HEK293 (cell line): ENCODE results near the gene IKZF4.

Experiments
- IKZF3 ChIP-seq: fragments of 450-650 bp; IDR thresholded peaks from 2 replicates; pipeline ENCODE4 v1.5.0; 2018; ENCODE audit warnings: missing biosample characterization, mild to moderate bottlenecking, missing genetic modification characterization, moderate library complexity
- KLF1 ChIP-seq: fragments of 450-650 bp; formaldehyde crosslinking; IDR thresholded peaks from 2 replicates; pipeline ENCODE4 v1.5.1; 2016; ENCODE audit warnings: missing biosample characterization, missing genetic modification characterization
- KLF10 ChIP-seq: fragments of 450-650 bp; IDR thresholded peaks from 2 replicates; pipeline ENCODE4 v1.5.1; 2018; ENCODE audit warnings: missing biosample characterization, mild to moderate bottlenecking, missing genetic modification characterization
- PATZ1 ChIP-seq: fragments of 450-650 bp; formaldehyde crosslinking; IDR thresholded peaks from 2 replicates; pipeline ENCODE4 v1.5.1; 2016; ENCODE audit warnings: missing biosample characterization, missing genetic modification characterization
- REST ChIP-seq: fragments of 450-650 bp; formaldehyde crosslinking; IDR thresholded peaks from 2 replicates; pipeline ENCODE4 v1.5.1; 2016; ENCODE audit warnings: missing biosample characterization, missing genetic modification characterization
- TRIM28 ChIP-seq: IDR thresholded peaks from 2 replicates; pipeline ENCODE4 v1.6.1; 2011; ENCODE audit warnings: low read length, control low read depth, borderline replicate concordance
- ZBTB11 ChIP-seq: fragments of 450-650 bp; formaldehyde crosslinking; conservative IDR thresholded peaks from 2 replicates; pipeline ENCODE4 v1.5.1; 2016; ENCODE audit warnings: low read depth, missing biosample characterization, missing genetic modification characterization
- ZBTB48 ChIP-seq: fragments of 450-650 bp; formaldehyde crosslinking; IDR thresholded peaks from 2 replicates; pipeline ENCODE4 v1.5.1; 2016; ENCODE audit warnings: missing biosample characterization, missing genetic modification characterization
- ZBTB7A ChIP-seq: fragments of 450-650 bp; formaldehyde crosslinking; IDR thresholded peaks from 2 replicates; pipeline ENCODE4 v1.5.1; 2016; ENCODE audit warnings: low read depth, missing biosample characterization, missing genetic modification characterization
- ZNF157 ChIP-seq: fragments of 450-650 bp; formaldehyde crosslinking; IDR thresholded peaks from 2 replicates; pipeline ENCODE4 v1.5.1; 2016; ENCODE audit warnings: missing biosample characterization, missing genetic modification characterization
- ZNF18 ChIP-seq: fragments of 450-650 bp; formaldehyde crosslinking; IDR thresholded peaks from 2 replicates; pipeline ENCODE4 v1.5.1; 2016; ENCODE audit warnings: missing biosample characterization, missing genetic modification characterization
- ZNF2 ChIP-seq: fragments of 450-650 bp; formaldehyde crosslinking; IDR thresholded peaks from 2 replicates; pipeline ENCODE4 v1.5.1; 2016; ENCODE audit warnings: missing biosample characterization, missing genetic modification characterization
- ZNF211 ChIP-seq: fragments of 450-650 bp; formaldehyde crosslinking; IDR thresholded peaks from 2 replicates; pipeline ENCODE4 v1.5.1; 2016; ENCODE audit warnings: low read depth, missing biosample characterization, missing genetic modification characterization
- ZNF23 ChIP-seq: fragments of 450-650 bp; formaldehyde crosslinking; IDR thresholded peaks from 2 replicates; pipeline ENCODE4 v1.5.1; 2016; ENCODE audit warnings: missing biosample characterization, missing genetic modification characterization, borderline replicate concordance
- ZNF394 ChIP-seq: fragments of 450-650 bp; formaldehyde crosslinking; IDR thresholded peaks from 2 replicates; pipeline ENCODE4 v1.5.1; 2016; ENCODE audit warnings: missing biosample characterization, missing genetic modification characterization, mild to moderate bottlenecking, moderate library complexity, borderline replicate concordance
- ZNF426 ChIP-seq: fragments of 450-650 bp; formaldehyde crosslinking; IDR thresholded peaks from 2 replicates; pipeline ENCODE4 v1.5.1; 2017; ENCODE audit warnings: missing biosample characterization, missing genetic modification characterization, mild to moderate bottlenecking, inconsistent platforms, moderate library complexity
- ZNF549 ChIP-seq: fragments of 450-650 bp; IDR thresholded peaks from 2 replicates; pipeline ENCODE4 v1.5.1; 2018; ENCODE audit warnings: missing biosample characterization, missing genetic modification characterization, mild to moderate bottlenecking, inconsistent platforms, moderate library complexity
- ZNF558 ChIP-seq: fragments of 450-650 bp; formaldehyde crosslinking; IDR thresholded peaks from 2 replicates; pipeline ENCODE4 v1.5.1; 2016; ENCODE audit warnings: missing biosample characterization, missing genetic modification characterization
- ZNF624 ChIP-seq: fragments of 450-650 bp; formaldehyde crosslinking; IDR thresholded peaks from 2 replicates; pipeline ENCODE4 v1.5.1; 2017; ENCODE audit warnings: missing biosample characterization, missing genetic modification characterization
- ZNF707 ChIP-seq: fragments of 450-650 bp; formaldehyde crosslinking; IDR thresholded peaks from 2 replicates; pipeline ENCODE4 v1.5.1; 2016; ENCODE audit warnings: missing biosample characterization, missing genetic modification characterization
- TF ChIP-seq, protein P1 (sequence below): fragments of 450-650 bp; formaldehyde crosslinking; IDR thresholded peaks from 2 replicates; pipeline ENCODE4 v1.5.1; 2017; ENCODE audit warnings: missing biosample characterization, missing genetic modification characterization
- TF ChIP-seq, protein P2 (sequence below): fragments of 450-650 bp; formaldehyde crosslinking; IDR thresholded peaks from 2 replicates; pipeline ENCODE4 v1.5.1; 2016; ENCODE audit warnings: missing biosample characterization, missing genetic modification characterization
- TF ChIP-seq, protein P3 (sequence below): fragments of 450-650 bp; formaldehyde crosslinking; IDR thresholded peaks from 2 replicates; pipeline ENCODE4 v1.5.1; 2017; ENCODE audit warnings: missing biosample characterization, missing genetic modification characterization

IKZF4 gene

GRCh38 chr12:55972911-55973598 is 47.8 kb upstream of the IKZF4 start (continued):
- TF ChIP-seq ZBTB11 (0 out of 2 replicates have a peak, but pooled peaks have one; percentile 50), IKZF3 (tag by site-specific recombination) (peak; percentile 72), ZNF549 (tag by site-specific recombination) (no peak), ZBTB7A (tag by site-specific recombination) (peak; percentile 49; the same call in 1 of the 2 replicates), ZNF426 (tag by site-specific recombination) (no peak), KLF1 (0 out of 2 replicates have a peak, but pooled peaks have one; percentile 32), ZNF211 (tag by site-specific recombination) (peak; percentile 95), ZNF558 (no peak), ZNF624 (tag by site-specific recombination) (no peak), ZBTB48 (tag by site-specific recombination) (peak; percentile 86), TRIM28 (peak; percentile 60; the same call in 1 of the 2 replicates), ZNF18 (peak; percentile 92), ZNF157 (tag by site-specific recombination) (peak; percentile 46; the same call in 1 of the 2 replicates), ZNF394 (tag by site-specific recombination) (peak; percentile 23; the same call in 1 of the 2 replicates), ZNF23 (tag by site-specific recombination) (no peak), REST (tag by site-specific recombination) (0 out of 2 replicates have a peak, but pooled peaks have one; percentile 30), KLF10 (tag by site-specific recombination) (no peak; the same call in 1 of the 2 replicates), ZNF2 (tag by site-specific recombination) (peak; percentile 92), PATZ1 (peak; percentile 64), ZNF707 (tag by site-specific recombination) (no peak)
- TF ChIP-seq, protein P1, sequence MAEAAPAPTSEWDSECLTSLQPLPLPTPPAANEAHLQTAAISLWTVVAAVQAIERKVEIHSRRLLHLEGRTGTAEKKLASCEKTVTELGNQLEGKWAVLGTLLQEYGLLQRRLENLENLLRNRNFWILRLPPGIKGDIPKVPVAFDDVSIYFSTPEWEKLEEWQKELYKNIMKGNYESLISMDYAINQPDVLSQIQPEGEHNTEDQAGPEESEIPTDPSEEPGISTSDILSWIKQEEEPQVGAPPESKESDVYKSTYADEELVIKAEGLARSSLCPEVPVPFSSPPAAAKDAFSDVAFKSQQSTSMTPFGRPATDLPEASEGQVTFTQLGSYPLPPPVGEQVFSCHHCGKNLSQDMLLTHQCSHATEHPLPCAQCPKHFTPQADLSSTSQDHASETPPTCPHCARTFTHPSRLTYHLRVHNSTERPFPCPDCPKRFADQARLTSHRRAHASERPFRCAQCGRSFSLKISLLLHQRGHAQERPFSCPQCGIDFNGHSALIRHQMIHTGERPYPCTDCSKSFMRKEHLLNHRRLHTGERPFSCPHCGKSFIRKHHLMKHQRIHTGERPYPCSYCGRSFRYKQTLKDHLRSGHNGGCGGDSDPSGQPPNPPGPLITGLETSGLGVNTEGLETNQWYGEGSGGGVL (tag by site-specific recombination), result peak; percentile 62; the same call in 1 of the 2 replicates
- TF ChIP-seq, protein P2, sequence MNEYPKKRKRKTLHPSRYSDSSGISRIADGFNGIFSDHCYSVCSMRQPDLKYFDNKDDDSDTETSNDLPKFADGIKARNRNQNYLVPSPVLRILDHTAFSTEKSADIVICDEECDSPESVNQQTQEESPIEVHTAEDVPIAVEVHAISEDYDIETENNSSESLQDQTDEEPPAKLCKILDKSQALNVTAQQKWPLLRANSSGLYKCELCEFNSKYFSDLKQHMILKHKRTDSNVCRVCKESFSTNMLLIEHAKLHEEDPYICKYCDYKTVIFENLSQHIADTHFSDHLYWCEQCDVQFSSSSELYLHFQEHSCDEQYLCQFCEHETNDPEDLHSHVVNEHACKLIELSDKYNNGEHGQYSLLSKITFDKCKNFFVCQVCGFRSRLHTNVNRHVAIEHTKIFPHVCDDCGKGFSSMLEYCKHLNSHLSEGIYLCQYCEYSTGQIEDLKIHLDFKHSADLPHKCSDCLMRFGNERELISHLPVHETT (tag by site-specific recombination), result peak; percentile 88
- TF ChIP-seq, protein P3, sequence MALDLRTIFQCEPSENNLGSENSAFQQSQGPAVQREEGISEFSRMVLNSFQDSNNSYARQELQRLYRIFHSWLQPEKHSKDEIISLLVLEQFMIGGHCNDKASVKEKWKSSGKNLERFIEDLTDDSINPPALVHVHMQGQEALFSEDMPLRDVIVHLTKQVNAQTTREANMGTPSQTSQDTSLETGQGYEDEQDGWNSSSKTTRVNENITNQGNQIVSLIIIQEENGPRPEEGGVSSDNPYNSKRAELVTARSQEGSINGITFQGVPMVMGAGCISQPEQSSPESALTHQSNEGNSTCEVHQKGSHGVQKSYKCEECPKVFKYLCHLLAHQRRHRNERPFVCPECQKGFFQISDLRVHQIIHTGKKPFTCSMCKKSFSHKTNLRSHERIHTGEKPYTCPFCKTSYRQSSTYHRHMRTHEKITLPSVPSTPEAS, result peak; percentile 93
